WTC11 (cell line): ENCODE measurements around the gene TTC19. TPM values are rescaled to one million over a fixed set of nuclear protein-coding genes. Genes with fewer than 3 reads are reported as not detected.

Experiments used
- ATAC-seq: fragments of 200-7000 bp; cut with Tn5 transposase; 2 replicates; pipeline ENCODE4 v1.10.0; 2021; ENCODE audit warnings: mild to moderate bottlenecking, moderate library complexity
- CTCF ChIA-PET: fragments of 300-600 bp; sonication (Branson Sonifier 250); formaldehyde crosslinking; loops from one replicate; lab custom pipeline; 2021; ENCODE audit warnings: antibody characterized with exemption; lab: Charles Lee
- POLR2A ChIA-PET: fragments of 350-600 bp; sonication (Branson Sonifier 250); formaldehyde crosslinking; loops from one replicate; lab custom pipeline; 2021; ENCODE audit warnings: antibody characterized with exemption; lab: Charles Lee
- DNase-seq: peaks from one replicate; pipeline ENCODE4 v3.0.0; 2021; ENCODE audit warnings: low spot score
- H3K27ac Mint-ChIP-seq: 2 replicates; pipeline ENCODE4 v1.8.0; 2021; ENCODE audit warnings: mixed read lengths
- H3K27me3 Mint-ChIP-seq: 2 replicates; pipeline ENCODE4 v1.8.0; 2021; ENCODE audit warnings: low read depth, mild to moderate bottlenecking, moderate library complexity, mixed read lengths
- H3K36me3 Mint-ChIP-seq: 2 replicates; pipeline ENCODE4 v1.8.0; 2021; ENCODE audit warnings: mixed read lengths
- H3K4me1 Mint-ChIP-seq: 2 replicates; pipeline ENCODE4 v1.8.0; 2022; ENCODE audit warnings: mixed read lengths
- H3K4me3 Mint-ChIP-seq: 2 replicates; pipeline ENCODE4 v1.8.0; 2021; ENCODE audit warnings: mild to moderate bottlenecking, moderate library complexity, mixed read lengths
- H3K9me3 Mint-ChIP-seq: 2 replicates; pipeline ENCODE4 v1.8.0; 2021; ENCODE audit warnings: mixed read lengths
- ATF1 ChIP-seq: sonication (generic); formaldehyde crosslinking; IDR thresholded peaks from 2 replicates; pipeline ENCODE4 v1.8.1; 2023; ENCODE audit warnings: mild to moderate bottlenecking, moderate library complexity, missing genetic modification reagents
- JUN ChIP-seq: sonication (generic); formaldehyde crosslinking; IDR thresholded peaks from 2 replicates; pipeline ENCODE4 v1.8.0; 2023; ENCODE audit warnings: mild to moderate bottlenecking, missing genetic modification reagents
- MYBL2 ChIP-seq: sonication (generic); formaldehyde crosslinking; IDR thresholded peaks from 2 replicates; pipeline ENCODE4 v1.8.1; 2023; ENCODE audit warnings: mild to moderate bottlenecking, moderate library complexity, missing genetic modification reagents
- NFE2L1 ChIP-seq: sonication (generic); formaldehyde crosslinking; IDR thresholded peaks from 2 replicates; pipeline ENCODE4 v1.8.1; 2023; ENCODE audit warnings: missing genetic modification reagents
- TEAD4 ChIP-seq: sonication (generic); formaldehyde crosslinking; IDR thresholded peaks from 2 replicates; pipeline ENCODE4 v1.8.0; 2022; ENCODE audit warnings: mild to moderate bottlenecking, missing genetic modification reagents
- TP53 ChIP-seq: sonication (generic); formaldehyde crosslinking; IDR thresholded peaks from 2 replicates; pipeline ENCODE4 v1.8.1; 2023; ENCODE audit warnings: mild to moderate bottlenecking, missing genetic modification reagents
- ZNF219 ChIP-seq: sonication (generic); formaldehyde crosslinking; IDR thresholded peaks from 2 replicates; pipeline ENCODE4 v1.8.0; 2023; ENCODE audit warnings: missing genetic modification reagents, mild to moderate bottlenecking, borderline replicate concordance
- total RNA-seq: library from RNA; stranded (reverse); gene quantifications from 3 replicates; pipeline ENCODE4 v1.2.3, GENCODE V29; 2021
- TF ChIP-seq, protein P1 (sequence below): fragments of 250-450 bp; sonication (Bioruptor Pico); IDR thresholded peaks from 2 replicates; pipeline ENCODE4 v1.9.0; 2021; ENCODE audit warnings: mild to moderate bottlenecking
- TF ChIP-seq, protein P2 (sequence below): sonication (generic); formaldehyde crosslinking; IDR thresholded peaks from 2 replicates; pipeline ENCODE4 v1.8.1; 2023; ENCODE audit warnings: mild to moderate bottlenecking, missing genetic modification reagents
- TF ChIP-seq, protein P3 (sequence below): sonication (generic); formaldehyde crosslinking; IDR thresholded peaks from 2 replicates; pipeline ENCODE4 v1.8.0; 2022; ENCODE audit warnings: mild to moderate bottlenecking, missing genetic modification reagents
- TF ChIP-seq, protein P4 (sequence below): sonication (generic); formaldehyde crosslinking; IDR thresholded peaks from 2 replicates; pipeline ENCODE4 v1.8.1; 2022; ENCODE audit warnings: low read depth, missing genetic modification reagents, borderline replicate concordance
- TF ChIP-seq, protein P5 (sequence below): fragments of 250-450 bp; sonication (Bioruptor Pico); IDR thresholded peaks from 2 replicates; pipeline ENCODE4 v2.1.2; 2022; ENCODE audit warnings: mild to moderate bottlenecking, moderate library complexity
- TF ChIP-seq, protein P6 (sequence below): sonication (generic); formaldehyde crosslinking; IDR thresholded peaks from 2 replicates; pipeline ENCODE4 v1.8.1; 2023; ENCODE audit warnings: mild to moderate bottlenecking, missing genetic modification reagents, moderate library complexity

TTC19 gene
- total RNA-seq, 1 experiment from 2014 or later = 55.3 TPM

DNA sequence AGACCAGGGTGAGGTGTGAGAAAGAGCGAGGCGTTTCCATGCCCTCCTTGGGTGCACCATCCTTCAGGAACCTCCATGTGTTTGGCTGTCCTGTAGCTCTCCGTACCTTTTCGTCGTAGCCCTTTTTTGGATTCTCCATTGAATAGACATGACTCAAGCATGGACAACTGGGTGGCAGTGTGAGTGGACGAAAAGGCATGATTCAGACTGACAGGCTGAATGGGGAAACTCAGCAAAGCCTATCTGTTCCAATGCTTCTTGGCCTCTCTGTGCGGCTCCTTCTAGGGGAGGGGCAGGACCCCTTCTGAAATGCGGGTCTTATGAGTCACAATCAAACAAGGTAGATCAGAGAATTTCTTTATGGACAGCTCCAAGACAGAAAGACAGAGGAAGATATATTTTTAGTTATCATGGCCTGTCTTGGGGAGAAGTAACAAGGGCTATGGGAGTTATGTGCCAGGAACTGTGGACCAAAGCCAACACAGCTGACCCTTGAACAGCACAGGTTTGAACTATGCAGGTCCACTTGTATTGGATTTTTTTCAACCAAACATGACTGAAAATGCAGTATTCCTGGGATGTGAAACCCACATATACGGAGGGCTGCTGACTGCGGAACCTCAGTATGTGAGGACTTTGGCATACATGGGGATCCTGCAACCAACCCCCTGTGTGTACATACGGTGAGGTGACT is 31.8 kb upstream of the TTC19 start:
- DNase-seq = no peak
- no peak for TF ChIP-seq JUN
- CTCF ChIA-PET = interaction anchor here (4.2 kb wide), 1 partner anchor 23 kb away, joined by 43 read pairs; the partner anchor contains the start of gene ADORA2B
- Mint-ChIP-seq H3K27ac (peak overlapping the region; percentile 100), H3K36me3 (peaks cover 2% of the 10 kb centered on the region; the same call in 1 of the 2 replicates), H3K27me3 (no peaks in the 10 kb centered on the region), H3K4me1 (peaks cover 71% of the 10 kb centered on the region), H3K4me3 (peak overlapping the region; percentile 4; the same call in 1 of the 2 replicates), H3K9me3 (no peaks in the 10 kb centered on the region)
- POLR2A ChIA-PET = no interaction called here
- no peak for ATAC-seq

DNA sequence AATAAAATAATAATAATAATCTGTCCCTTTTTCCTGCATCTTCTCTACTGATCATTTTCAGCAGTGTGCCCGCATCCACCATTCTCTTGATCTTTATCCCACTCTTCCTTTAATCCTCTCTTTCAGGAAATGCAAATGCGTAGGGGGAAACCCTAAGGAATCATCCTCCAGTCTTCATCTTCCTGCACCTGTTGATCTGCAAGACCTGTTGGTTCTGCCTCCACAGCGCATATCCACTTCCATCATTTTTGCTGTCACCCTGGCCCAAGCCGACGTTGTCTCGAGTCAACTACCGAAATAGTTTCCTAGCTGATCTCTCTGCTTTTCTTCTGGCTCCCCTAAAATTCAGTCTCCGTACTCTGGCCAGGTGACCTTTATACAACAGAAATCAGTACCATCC is 30.2 kb upstream of the TTC19 start:
- no peak for DNase-seq
- Mint-ChIP-seq H3K36me3 (peaks cover 5% of the 10 kb centered on the region; the same call in 1 of the 2 replicates), H3K27ac (peak overlapping the region; percentile 3; the same call in 1 of the 2 replicates), H3K27me3 (no peaks in the 10 kb centered on the region), H3K9me3 (no peaks in the 10 kb centered on the region), H3K4me3 (no peak overlapping the region), H3K4me1 (peaks cover 64% of the 10 kb centered on the region)
- no peak for ATAC-seq
- CTCF ChIA-PET = no interaction called here
- no peak for TF ChIP-seq ATF1 (CRISPR knock-in tag)
- POLR2A ChIA-PET = no interaction called here

DNA sequence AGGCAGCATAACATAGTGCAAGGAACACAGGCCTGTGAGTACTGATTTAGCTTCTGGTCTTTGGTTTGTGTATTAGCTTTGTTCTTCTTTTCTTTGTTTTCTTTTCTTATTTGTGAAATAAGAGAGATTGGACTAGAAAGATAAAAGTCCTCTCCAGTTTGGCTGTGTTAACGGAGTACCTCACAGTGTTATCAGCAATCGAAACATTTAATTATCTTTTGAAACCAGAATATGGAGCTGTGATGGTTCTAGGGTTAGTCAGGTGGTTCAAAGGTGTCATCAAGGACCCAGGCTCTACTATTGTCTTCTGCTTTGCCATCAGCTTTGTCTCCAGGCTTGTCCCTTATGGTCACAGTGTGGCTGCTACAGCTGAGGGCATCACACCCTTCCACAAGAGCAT is 29.1 kb upstream of the TTC19 start:
- H3K27ac Mint-ChIP-seq = no peak overlapping the region
- peaks cover 56% of the 10 kb centered on the region for H3K4me1 Mint-ChIP-seq
- ChIA-PET CTCF (interaction anchor here (0.6 to 2.2 kb wide), 2 partner anchors 26 to 28 kb away, joined by 3 to 7 read pairs; partner anchors contain the start of gene ADORA2B), POLR2A (no interaction called here)
- no peaks in the 10 kb centered on the region for H3K27me3 Mint-ChIP-seq
- no peak for DNase-seq
- TF ChIP-seq, protein P1, sequence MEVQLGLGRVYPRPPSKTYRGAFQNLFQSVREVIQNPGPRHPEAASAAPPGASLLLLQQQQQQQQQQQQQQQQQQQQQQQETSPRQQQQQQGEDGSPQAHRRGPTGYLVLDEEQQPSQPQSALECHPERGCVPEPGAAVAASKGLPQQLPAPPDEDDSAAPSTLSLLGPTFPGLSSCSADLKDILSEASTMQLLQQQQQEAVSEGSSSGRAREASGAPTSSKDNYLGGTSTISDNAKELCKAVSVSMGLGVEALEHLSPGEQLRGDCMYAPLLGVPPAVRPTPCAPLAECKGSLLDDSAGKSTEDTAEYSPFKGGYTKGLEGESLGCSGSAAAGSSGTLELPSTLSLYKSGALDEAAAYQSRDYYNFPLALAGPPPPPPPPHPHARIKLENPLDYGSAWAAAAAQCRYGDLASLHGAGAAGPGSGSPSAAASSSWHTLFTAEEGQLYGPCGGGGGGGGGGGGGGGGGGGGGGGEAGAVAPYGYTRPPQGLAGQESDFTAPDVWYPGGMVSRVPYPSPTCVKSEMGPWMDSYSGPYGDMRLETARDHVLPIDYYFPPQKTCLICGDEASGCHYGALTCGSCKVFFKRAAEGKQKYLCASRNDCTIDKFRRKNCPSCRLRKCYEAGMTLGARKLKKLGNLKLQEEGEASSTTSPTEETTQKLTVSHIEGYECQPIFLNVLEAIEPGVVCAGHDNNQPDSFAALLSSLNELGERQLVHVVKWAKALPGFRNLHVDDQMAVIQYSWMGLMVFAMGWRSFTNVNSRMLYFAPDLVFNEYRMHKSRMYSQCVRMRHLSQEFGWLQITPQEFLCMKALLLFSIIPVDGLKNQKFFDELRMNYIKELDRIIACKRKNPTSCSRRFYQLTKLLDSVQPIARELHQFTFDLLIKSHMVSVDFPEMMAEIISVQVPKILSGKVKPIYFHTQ = no peak
- TF ChIP-seq, protein P2, sequence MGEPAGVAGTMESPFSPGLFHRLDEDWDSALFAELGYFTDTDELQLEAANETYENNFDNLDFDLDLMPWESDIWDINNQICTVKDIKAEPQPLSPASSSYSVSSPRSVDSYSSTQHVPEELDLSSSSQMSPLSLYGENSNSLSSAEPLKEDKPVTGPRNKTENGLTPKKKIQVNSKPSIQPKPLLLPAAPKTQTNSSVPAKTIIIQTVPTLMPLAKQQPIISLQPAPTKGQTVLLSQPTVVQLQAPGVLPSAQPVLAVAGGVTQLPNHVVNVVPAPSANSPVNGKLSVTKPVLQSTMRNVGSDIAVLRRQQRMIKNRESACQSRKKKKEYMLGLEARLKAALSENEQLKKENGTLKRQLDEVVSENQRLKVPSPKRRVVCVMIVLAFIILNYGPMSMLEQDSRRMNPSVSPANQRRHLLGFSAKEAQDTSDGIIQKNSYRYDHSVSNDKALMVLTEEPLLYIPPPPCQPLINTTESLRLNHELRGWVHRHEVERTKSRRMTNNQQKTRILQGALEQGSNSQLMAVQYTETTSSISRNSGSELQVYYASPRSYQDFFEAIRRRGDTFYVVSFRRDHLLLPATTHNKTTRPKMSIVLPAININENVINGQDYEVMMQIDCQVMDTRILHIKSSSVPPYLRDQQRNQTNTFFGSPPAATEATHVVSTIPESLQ (CRISPR knock-in tag) = no peak
- TF ChIP-seq ATF1 (CRISPR knock-in tag) (no peak), MYBL2 (CRISPR knock-in tag) (no peak), TEAD4 (CRISPR knock-in tag) (no peak), NFE2L1 (CRISPR knock-in tag) (no peak), ZNF219 (no peak), TP53 (CRISPR knock-in tag) (no peak), JUN (no peak)
- TF ChIP-seq, protein P3, sequence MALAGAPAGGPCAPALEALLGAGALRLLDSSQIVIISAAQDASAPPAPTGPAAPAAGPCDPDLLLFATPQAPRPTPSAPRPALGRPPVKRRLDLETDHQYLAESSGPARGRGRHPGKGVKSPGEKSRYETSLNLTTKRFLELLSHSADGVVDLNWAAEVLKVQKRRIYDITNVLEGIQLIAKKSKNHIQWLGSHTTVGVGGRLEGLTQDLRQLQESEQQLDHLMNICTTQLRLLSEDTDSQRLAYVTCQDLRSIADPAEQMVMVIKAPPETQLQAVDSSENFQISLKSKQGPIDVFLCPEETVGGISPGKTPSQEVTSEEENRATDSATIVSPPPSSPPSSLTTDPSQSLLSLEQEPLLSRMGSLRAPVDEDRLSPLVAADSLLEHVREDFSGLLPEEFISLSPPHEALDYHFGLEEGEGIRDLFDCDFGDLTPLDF (CRISPR knock-in tag) = no peak
- TF ChIP-seq, protein P4, sequence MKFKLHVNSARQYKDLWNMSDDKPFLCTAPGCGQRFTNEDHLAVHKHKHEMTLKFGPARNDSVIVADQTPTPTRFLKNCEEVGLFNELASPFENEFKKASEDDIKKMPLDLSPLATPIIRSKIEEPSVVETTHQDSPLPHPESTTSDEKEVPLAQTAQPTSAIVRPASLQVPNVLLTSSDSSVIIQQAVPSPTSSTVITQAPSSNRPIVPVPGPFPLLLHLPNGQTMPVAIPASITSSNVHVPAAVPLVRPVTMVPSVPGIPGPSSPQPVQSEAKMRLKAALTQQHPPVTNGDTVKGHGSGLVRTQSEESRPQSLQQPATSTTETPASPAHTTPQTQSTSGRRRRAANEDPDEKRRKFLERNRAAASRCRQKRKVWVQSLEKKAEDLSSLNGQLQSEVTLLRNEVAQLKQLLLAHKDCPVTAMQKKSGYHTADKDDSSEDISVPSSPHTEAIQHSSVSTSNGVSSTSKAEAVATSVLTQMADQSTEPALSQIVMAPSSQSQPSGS (CRISPR knock-in tag) = no peak
- TF ChIP-seq, protein P5, sequence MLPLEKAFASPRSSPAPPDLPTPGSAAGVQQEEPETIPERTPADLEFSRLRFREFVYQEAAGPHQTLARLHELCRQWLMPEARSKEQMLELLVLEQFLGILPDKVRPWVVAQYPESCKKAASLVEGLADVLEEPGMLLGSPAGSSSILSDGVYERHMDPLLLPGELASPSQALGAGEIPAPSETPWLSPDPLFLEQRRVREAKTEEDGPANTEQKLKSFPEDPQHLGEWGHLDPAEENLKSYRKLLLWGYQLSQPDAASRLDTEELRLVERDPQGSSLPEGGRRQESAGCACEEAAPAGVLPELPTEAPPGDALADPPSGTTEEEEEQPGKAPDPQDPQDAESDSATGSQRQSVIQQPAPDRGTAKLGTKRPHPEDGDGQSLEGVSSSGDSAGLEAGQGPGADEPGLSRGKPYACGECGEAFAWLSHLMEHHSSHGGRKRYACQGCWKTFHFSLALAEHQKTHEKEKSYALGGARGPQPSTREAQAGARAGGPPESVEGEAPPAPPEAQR (CRISPR knock-in tag) = no peak
- TF ChIP-seq, protein P6, sequence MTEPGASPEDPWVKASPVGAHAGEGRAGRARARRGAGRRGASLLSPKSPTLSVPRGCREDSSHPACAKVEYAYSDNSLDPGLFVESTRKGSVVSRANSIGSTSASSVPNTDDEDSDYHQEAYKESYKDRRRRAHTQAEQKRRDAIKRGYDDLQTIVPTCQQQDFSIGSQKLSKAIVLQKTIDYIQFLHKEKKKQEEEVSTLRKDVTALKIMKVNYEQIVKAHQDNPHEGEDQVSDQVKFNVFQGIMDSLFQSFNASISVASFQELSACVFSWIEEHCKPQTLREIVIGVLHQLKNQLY (CRISPR knock-in tag) = no peak
- peaks cover 14% of the 10 kb centered on the region for H3K36me3 Mint-ChIP-seq
- no peaks in the 10 kb centered on the region for H3K9me3 Mint-ChIP-seq
- ATAC-seq = no peak
- H3K4me3 Mint-ChIP-seq = no peak overlapping the region
